HT1080 (cell line): ENCODE data around the gene TDRD3. TPM values are rescaled to one million over a fixed set of nuclear protein-coding genes. Genes with fewer than 3 reads are reported as not detected.

Source experiments
- DNase-seq: peaks from one replicate; pipeline ENCODE4 v3.0.0-alpha.2; 2015; ENCODE audit warnings: low read depth
- total RNA-seq: library from RNA; depleted of rRNA; stranded (reverse); fragments of >200 nt; shearing (Covaris generic); gene quantifications from 2 replicates; pipeline ENCODE4 v1.2.3, GENCODE V29; 2014

TDRD3 gene
- total RNA-seq, 1 experiment from 2014 or later = 10.7 TPM

DNA sequence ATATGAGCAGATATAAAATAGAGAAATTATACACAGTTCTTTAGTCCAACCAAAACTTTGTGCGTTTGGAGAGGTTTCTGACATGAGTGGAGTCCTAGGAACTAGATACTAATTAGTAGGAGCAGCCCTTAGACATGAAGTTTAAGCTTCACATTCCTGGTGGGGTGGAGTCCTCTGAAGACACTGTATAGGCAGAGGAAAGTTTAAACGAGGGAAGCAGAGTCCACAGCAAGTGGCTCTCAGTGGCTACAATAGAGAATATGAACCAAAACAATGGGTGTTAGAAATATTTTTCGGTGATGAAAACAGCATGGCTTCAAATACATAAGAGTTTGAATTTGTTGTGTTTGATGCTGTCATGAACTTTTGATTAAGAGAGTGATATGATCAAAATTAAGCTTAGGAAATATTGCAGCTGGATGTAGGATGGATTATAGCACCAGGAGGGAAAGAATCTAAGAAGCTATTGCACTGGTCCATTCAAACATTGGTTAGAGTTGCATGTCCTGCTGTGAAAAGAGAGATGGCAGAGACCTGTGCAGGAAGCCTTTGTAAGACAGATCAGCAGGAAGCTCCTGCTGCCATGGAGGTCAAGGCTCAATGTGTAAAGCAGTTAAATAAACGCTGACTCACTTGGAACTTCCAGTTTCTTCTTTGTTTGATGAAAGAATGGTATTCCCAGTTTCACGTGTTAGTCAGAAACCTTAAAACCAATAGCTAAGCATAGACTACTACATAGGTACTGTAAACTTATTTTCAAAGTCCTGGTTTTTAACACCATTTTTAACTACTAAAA, 175.2 kb downstream of the TDRD3 start:
- peak; percentile 88 for DNase-seq

DNA sequence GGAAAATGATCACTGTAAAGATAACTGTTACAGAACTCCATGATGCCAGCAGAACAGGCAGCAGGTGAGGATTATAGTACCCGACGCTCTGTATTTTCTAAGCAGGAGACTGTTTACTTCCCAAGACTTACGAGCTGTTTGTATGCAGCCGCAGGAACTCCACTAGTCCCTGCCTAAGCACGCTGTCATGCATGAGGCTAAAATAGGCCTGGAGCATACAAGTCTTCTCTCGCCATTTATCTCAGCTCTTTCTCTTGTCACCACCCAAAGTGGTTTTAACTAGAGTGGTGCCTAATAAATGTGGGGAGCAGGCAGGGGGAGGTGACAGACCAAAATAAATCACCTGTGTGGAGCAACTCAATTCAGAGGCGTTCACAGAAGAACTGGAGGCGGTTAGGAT, 175.8 kb downstream of the TDRD3 start:
- no peak for DNase-seq

DNA sequence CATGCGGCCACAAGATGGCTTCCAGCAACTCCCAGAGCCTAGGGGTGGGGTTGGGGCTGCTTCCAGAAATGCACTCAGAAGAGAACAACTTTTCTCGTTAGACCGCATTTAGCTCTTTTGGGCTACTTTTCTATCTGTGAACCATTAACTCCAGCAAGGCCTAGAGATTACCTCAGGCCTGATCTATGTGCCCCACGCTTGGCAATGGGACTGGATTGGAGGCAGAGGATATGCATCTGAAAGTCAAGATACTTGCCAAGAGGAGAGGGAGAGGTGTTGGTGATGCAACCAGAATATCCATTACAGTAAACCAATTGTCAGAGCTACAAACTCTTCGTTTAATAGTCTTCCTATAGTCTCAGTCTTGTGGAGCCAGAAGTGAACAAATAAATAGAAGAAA, 177.7 kb downstream of the TDRD3 start:
- DNase-seq = no peak

DNA sequence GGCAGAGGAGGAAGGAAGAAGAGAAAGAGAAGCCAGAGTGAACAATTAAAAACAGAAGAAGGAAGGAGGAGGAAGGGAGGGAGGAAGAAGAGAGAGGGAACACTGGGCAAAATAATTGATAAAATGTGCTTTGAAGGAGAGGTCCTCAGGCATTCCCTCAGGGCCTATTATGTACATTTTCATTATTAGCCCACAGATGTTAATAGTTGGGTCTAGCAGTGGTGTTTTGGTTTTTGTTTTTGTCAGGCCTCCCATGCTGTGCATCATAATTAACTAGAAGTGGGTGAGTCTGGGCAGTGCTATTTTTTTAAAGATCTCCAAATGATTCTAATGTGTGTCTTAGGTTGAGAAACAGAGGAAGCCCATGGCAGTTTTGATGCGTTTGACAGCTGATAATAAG, 178.1 kb downstream of the TDRD3 start:
- no peak for DNase-seq

DNA sequence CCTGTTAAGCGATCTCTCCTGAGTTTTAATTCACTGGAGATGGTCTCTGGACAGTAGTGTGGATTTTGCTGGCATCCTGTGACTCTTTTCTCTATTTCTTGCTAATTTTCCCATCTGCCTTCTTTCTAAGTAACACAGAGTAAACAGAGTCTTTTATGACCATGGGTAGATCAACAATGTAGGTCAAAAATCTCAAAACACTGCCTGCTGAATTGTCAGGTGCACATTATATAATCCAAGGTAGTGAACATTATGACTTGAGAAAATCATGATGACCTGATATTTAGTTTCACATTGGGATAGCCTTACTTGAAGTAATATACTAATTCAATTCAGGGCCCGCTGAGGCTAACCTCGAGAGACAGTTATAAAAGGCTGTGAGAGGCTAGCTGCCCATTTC, 180.7 kb downstream of the TDRD3 start:
- no peak for DNase-seq

DNA sequence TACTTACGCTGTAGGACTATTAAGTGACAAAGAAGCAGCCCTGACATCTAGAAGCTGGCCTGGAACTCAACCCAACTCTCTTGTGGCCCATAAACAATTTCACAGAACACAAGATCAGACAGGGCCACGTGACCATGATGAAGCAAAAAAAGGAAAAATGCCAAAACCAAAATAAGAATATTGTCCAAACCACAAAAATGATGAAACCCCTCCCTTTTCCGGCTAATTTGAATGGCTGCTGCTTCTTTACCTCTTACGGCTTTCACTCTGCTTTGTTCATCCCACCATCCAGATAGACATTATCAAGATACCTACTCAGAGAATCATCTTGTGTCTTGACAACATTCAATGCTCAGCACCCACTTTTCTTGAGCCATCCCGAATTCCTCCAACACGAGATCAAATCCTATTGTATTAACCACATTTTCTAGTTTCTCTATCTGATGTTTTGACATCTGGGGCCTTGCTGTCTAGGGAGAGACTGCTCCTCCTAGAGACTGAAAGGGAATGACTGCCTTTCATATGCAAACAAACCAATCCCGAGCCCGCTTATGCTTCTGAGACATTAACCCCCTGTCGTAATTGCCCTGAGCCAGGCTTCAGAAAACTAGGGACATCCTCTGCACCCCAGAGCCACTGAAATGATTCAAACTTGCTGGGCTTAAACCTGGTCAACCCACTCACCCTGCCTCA, 186.3 kb downstream of the TDRD3 start:
- peak; percentile 24 for DNase-seq

DNA sequence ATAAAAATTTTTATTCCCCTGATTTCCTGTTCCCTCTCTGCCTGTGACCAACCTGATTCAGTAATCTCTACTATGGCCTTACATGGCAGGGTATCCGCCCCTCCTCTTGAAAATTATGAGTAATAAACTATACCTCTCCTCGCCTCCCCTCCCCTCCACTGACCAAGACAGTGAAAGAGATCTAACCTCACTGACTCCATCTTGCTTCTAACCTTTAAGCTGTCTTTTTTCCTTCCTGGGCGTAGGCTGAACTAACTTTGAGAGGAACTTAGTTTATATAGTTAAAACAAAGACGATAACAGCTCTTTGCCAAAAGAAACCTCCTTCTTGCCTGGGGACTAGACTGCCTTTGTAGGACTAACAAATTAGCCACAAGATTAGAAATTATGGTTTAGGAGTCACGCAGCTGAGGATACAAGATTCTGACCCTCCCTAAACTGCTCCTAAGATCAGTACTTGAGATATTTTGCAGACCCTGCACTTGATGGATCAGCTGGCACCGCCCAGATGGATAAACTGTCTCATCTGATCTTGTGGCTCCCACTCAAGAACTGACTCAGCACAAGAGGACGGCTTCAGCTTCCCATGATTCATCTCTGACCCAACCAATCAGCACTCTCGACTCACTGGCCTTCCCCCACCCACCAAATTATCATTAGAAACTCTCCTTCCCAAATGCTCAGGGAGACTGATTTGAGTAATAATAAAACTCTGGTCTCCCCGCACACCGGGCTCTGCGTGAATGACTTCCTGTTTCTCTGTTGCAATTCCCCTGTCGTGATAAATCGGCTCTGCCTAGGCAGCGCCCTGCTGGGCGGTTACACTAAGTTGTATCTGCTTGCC, 187.1 kb downstream of the TDRD3 start:
- peak; percentile 79 for DNase-seq

DNA sequence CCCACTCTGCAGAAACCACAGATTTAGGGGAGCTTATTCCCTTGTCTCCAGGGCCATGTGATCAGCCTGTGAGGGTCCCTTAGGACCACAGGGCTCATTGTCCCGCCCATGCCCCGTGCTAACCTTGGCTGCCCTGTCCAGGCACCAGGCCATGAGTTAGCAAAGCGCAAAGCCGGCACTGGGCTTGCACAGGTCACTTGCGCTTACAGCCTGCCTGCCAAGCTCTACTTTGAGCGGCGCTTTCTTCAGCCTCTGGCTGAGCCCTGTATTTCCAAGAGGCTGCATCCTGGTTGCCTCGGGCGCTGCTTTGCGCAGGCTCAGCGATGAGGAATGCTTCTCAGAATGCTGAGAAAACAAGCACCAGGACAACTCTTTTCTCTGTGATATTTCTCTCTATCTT, 188.0 kb downstream of the TDRD3 start:
- DNase-seq = no peak

DNA sequence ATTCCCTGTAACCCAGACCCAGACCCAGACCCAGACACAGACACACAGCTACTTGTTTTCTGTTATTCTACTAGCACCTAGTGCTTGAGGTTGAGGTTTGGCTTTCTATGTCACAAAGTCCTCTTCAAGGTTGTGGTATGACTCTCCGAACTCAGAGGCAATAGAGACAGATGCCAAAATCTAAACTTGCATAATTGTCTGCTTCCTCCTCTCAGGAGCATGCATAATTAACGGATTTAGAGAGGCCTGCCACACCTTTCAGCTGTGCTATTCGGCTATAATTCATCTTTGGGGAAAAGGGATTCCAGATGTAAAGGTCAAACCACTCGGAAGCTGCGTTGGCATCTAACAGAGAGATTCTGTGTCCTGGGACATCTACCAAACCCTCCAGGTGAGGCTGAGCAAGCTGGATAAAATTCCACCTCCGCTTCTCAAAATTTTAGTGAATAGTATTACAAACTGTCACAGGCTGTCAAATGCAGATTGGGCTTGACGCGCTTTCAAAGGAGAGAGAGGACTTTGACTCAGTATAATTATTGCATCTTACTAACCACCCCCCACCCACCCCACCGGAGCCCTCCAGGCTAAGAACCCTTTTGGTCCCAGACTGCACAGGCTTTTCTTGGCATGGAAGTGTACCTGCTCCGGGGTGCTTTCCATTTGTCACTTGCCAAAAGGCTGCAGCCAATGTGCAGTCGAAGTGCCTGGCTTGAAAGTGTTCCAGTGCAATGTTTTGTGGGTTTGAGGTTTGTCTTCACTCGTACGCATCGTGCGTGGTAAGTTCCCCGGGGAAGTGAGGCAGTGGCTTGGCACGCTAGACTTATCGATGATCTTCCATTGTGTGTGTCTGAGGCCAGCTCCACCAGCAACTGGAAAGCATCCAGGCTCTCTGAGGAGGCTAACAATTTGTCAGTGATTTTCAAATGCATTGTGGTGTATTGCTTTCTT, 194.1 kb downstream of the TDRD3 start:
- DNase-seq = peak; percentile 68

DNA sequence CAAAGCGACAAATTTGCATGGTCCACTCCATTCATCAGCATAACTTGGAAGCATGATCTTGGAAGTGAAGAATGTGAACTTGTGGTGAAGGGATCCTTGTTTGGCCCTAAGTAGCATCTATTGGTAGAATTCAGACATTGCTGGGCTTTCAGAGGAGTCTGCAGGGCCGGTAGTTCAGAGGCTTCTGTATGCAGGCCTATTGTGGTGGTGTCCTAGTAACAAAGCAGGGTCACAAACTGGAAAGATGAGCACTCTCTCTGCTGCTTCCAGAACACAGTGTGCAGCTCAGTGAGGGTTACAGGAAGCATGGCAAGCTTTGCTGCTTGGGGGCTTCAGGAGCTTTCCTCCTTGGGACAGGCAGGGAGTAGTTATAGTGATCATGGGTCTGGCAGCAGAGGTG, 206.0 kb downstream of the TDRD3 start:
- no peak for DNase-seq

DNA sequence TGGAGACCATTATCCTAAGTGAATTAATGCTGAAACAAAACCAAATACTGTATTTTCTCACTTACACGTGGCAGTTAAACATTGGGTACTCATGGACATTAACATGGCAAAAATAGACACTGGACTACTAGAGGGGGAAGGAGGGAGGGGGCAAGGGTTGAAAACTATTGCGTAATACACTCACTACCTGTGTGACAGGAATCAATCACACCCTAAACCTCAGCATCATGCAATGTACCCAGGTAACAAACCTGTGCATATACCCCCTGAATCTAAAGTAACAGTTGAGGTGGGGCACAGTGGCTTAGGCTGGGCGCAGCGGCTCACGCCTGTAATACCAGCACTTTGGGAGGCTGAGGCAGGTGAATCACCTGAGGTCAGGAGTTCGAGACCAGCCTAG, 207.0 kb downstream of the TDRD3 start:
- no peak for DNase-seq

DNA sequence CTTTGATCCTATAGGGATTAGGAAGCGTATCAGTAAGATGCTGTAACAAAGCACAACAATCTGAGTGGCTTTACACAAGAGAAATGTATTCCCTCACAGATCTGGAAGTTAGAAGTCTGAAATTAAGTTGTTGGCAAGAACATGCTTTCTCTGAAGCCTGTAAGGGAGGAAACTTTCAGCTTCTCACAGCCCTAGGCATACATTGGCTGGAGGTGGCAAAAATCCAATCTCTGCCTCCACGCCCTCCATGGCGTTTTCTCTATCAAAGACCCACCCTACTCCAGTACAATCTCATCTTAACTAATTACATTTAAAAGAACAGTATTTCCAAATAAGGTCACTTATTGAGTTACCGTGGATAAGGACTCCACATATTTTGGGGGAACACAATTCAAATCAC, 211.9 kb downstream of the TDRD3 start:
- DNase-seq = no peak

DNA sequence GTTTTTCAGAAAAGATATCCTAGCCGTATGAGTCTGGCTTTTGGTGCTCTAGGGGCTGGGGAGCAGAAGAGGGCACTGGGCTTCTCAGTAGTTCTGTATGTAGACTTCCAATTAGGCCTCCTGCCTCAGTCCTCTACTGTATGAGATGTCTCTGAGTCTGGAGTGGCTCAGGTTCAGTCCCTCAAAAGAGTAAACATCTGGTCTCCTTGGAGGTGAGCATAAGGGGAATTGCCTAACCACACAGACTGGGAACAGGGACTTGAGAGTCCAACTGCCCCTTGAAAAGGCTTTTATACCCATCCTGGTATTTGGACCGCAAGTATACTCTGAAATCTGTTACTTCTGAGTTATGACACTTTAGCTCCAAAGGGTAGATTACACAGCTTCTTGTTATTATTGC, 214.5 kb downstream of the TDRD3 start:
- no peak for DNase-seq

DNA sequence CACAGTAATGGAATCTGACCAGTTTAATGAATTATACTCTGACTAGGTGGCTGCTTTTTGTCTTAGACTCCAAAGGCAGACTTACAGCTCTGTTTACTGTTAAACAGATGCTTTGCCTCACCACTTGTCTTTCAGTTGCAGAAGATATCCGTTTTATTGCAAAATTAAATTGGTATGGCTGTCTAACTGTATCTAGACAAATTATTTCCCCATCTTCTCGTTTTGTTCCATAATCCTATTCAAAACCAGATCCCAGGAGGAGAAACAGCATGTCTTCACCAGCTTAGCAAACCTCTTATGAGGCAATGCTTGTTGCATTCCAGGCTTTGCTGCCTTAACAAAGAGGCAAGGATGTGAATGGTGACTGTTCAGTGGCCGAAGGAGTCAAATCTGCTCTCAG, 215.6 kb downstream of the TDRD3 start:
- no peak for DNase-seq

DNA sequence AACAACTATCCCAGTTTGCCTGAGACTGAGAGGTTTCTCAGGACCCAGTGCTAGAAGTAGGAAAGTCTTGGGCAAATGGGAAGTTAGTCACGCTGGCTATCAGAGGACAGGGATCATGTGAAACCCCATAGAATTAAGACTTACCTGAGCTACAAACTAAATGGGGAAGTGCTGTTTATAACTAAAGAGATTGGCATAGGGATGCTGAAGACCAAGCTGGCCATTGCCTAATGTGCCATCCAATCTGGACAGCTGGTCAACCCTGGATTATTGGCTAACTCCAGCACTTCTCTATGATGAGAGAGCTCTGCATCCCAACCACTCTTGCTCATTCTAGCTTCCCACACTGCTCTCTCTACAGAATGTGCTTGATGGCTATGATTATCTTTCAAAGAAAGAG, 216.1 kb downstream of the TDRD3 start:
- DNase-seq = no peak

DNA sequence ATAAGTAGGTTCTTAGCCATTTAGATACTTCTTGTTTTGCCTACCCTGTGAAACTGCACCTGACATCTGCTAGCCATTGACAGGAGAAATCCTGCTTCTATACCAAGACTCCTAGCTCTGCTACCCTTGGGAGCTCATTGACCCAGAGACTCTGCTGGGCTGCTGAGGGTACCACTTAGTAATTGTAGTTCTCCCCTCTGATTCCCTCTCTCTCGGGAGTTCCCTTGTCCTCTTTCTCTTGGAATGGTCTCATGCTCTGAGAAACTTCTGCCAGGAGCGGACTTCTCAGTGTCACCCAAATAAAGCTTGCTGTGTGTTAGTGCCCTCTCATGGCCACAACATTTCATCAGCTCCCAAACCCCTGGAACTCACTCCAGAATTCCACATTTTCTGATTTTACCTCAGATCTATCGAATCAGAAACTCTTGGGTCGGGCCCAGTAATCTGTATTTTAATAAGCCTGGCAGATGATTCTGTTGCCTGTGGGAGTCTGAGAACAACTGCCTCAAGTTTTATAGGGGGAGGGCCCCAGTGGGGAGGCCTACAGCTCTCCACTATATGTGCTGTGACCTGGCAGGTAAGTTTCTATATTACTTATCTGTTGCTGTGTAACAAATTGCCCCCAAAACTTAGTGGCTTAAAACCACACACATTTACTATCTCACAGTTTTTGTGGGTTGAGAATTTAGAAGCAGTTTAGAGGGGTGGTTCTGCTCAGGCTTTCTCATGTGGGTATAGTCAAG, 221.1 kb downstream of the TDRD3 start:
- peak; percentile 51 for DNase-seq

DNA sequence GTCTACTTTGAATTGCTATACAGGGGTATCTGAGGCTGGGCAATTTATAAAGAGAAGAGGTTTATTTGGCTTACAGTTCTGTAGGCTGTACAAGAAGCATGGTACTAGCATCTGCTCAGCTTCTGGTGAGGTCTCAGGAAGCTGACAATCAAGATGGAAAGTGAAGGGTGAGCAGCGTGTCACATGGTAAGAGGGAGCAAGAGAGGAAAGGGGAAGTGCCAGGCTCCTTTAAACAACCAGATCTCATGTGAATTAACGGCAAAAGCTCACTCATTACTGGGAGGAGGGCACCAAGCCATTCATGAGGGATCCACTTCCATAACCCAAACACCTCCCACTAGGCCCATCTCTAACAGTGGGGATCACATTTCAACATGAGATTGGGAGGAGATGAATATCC, 222.4 kb downstream of the TDRD3 start:
- DNase-seq = no peak

DNA sequence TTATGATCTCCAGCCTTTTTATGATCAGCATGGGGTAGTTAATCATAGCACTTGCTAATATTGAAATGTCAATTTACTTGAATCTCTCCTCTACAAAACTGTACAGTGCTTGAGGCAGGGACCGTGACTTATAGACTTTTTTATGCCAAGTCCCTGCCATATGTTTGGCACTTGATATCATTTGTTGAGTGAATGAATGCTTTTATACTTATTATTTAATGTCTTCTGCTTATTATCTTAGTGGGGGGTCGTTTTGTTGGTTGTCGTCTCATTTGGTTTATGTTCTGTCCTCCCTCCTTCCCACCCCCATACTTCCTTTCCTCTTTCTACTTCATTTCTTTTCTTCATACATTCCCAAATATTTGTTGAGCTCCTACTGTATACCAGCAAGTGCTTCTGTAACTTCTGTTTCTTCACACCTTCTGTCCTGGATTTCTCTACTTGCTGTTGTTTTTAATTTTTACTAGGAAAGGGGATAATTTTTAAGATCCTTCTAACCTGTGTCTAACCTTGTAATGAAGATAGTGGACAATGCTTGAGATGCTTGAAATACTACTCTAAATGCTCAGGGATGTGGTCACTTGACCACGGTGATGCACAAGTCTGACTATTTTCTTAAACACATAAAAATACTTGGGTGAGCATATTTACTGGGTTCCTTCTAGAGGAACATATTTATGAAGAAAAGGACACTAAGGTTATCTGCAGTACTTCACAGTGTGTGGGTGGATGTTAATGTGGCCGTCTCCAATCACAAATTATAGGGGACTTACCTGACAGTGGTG, 223.8 kb downstream of the TDRD3 start:
- DNase-seq = no peak

DNA sequence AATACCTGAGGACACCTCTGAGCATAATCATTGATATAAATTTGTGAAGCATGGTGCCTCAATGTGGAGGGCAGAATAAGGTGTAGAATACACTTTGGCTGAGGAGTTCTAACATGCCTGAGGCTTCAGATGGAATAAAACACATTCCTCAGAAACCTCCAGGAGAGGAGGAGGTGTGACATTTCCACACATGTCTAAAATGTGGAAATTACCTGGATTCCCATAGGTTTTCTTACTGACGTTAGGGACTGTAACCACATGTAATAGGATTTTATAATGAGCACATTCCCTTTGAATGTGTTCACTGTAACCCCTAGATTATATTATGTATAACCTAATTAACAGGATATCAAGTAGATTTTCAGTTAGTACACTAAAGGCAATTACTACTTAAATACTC, 226.1 kb downstream of the TDRD3 start:
- DNase-seq = no peak
